HG02973 (cell line): ENCODE measurements around the gene WNK3.

Experiments used
- ATAC-seq: cut with Tn5 transposase; IDR thresholded peaks from one replicate; pipeline ENCODE4 v1.9.1; 2021; ENCODE audit warnings: moderate library complexity; ENCODE audit not compliant: unreplicated experiment

WNK3 gene

DNA sequence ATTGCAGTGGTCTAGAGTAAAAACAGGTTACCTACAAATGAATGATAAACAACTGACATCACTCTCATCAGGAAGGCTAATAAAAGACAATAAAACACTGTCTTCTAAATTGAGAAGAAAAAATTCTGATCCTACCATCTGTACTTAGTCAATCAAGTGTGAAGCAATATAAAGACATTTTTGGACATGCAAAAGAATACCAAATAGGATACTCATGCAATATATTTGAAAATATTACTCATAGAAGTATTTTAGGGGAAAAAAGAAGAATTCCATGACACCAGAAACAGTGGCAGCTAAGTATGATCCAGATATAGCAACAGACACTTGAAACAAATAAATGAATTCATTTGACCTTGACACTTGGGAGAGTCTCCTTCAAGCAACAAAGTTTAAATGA is 111.0 kb downstream of the WNK3 start:
- no peak for ATAC-seq

GRCh38 chrX:54238588-54238987 is 119.3 kb downstream of the WNK3 start:
- ATAC-seq, result no peak

DNA sequence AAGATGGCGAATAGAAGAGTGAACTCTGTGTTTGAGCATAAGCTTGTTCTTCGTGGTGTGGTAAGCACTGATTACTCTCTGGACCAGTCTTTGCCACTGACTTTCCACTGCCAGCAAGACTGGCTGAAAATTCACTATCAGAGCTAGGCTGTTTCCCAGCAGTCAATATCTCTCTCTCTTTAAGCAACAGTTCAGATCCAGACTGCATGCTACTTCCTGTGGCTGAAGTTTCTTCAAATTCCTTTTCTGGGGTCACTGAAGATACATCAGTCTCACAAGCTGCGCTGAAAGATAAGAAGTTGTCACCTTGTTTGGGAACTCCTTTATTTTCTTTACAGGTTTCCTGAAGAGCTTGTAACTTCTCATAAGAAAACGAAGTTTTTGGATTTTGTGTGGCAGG is 120.8 kb downstream of the WNK3 start:
- no peak for ATAC-seq

DNA sequence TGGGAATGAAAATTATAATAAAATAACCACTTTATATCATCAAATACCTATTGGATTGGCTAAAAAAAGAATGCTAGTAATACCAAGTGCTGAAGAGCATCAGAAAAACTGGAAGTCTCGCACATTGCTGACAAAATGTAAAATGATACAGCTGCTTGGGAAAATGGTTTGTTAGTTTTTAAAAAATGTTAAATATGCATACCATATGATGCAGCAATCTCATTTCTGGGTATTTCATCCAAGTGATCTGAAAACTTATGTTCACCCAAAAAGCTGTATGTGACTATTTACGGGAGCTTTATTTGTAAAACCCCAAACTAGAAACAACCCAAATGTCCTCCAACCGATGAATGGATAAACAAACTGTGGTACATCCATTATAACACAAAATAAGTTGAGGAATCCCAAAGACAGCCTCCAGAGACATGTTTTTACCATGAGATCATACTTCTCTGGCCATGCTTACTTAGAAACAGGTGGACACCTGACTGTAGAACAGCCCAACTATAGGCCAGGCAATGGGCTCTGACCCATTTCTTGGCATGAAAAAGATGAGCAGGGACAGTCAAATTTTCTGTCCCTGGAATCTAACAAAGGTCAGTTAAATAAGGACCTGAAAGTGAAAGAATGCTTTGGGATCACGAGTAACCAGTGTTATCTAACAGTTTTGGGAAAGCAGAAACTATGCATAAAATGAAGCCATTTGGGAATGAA is 127.3 kb downstream of the WNK3 start:
- no peak for ATAC-seq

- ATAC-seq, result no peak
Measured at GRCh38 chrX:54223581-54223980, 134.3 kb downstream of the WNK3 start.

- ATAC-seq, result no peak
Measured at GRCh38 chrX:54213603-54214002, 144.2 kb downstream of the WNK3 start.

DNA sequence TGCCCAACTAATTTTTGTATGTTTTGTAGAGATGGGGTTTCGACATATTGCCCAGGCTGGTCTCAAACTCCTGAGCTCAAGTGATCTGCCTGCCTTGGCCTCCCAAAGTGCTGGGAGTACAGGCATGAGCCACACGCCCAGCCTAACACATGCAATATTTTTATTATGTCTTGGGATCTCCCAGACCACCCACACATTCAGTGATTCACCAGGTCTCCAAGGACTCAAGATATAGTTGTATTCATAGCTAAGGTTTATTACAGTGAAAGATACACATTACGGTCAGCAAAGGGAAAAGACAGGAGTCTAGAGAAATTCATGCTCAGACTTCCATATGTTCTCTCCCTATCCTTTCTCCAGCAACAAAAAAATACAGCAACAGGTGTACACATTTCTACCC is 149.3 kb downstream of the WNK3 start:
- ATAC-seq, result no peak

GRCh38 chrX:54198262-54198661 is 159.6 kb downstream of the WNK3 start:
- no peak for ATAC-seq

- no peak for ATAC-seq
Measured at GRCh38 chrX:54194982-54195588, 162.8 kb downstream of the WNK3 start.

GRCh38 chrX:54193085-54193821 is 164.6 kb downstream of the WNK3 start:
- ATAC-seq, result no peak

- ATAC-seq, result no peak
Measured at GRCh38 chrX:54184474-54184873, 173.4 kb downstream of the WNK3 start.

DNA sequence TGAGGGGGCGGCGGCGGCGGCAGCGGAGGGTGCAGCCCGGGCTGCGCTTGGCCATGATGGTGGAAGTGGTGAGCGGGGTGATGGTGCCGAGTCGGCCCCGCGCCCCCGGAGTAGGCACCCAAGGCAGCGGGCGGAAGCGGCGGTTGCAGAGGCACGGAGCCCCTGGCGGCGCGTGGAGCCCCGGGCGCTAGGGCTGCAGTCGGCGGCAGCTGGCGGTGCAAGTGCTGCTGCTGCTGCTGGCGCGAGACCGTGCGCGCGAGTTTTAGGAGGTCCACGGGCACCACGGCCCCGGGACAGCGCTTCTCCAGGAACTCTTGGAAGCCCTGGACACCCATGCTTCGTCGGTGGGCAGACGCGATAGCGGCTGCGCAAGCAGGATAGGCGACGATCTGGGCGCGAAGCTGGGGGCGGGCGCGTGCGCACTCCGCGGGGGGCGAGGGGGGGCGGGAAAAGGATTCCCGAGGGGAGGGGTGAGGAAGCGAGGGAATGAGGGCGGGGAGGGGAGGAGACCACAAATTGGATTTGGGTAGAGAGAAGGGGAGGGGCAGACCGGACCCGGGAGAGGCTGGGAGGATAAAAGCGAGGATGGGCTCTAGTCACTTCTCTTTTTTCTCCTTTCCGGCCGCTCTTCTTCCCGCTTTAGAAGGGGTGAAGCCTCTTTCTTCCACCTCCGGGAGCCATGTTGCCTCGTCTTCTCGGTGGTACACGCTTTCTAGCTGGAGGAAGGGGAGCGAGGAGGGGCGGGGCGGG is 174.8 kb downstream of the WNK3 start, which contains the start of gene FAM120C:
Gene FAM120C (minus strand): TSS at position 391 of the 750 bp plus-strand sequence. CDS start 56 bp downstream, at position 335.
- ATAC-seq, result peak; percentile 45

DNA sequence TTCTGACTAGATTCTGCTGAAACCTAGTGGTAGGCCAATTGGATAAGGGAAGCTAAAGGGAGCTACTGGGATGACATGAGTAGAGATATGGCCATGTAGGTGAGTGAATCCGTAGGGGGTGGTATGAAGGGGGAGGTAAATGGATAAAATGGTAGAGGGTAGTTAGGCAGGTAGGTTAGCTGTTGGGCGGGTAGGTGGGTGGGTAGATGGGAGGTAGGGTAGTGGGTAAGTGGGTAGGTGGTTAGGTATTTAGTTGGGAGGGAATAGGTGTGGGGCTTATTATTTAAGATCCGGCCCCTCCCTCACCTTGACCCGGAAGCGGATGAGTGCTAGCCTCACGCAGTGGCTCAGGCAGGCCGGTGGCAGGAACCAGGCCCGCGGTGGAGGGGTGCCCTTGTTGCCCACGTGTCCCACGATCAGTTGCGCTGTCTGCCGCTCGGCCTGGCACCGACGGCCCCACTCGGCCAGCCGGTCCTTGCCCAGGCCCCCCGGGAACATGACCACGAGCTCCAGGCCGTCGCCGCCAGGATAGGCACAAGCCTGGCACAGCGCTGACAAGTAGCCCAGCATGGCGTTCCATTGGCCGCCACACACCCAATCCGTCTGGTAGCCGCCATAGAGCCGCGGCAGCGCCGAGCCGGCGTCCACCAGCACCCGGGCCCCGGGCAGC is 175.5 kb downstream of the WNK3 start:
- peak; percentile 46 for ATAC-seq

DNA sequence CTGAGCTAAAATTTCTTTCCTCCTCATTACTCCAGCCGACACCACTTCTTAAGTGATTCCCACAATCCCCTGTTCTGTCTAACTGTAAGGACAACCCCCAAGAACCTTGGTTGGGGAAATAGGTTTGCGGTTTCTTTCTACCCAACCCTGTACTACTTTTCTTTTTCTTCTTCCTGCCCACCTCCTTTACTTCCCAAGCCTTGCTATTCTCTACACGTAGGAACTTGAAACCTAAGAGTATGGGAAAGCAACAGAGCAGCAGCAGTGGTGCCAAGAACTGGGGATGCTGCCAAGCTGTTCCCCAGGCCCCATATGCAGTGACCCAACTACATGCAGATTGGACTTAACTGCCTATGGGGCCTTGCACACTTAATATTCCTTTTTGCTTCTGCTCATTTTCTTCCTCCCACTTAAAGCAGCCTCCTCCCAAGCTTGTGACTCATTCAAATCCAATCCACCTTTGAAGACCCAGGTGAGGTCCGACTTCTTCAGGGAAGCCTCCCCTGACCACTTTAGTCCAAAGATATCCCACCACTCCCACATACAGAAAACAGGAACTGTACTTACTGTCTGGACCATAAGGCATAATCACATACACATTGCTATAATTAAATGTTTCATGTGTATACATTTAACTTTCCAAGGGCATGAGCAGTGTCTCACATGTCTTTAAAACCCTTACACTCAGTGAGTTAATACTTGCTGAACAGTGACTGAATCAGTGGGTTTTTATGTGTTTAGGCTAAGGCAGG is 176.5 kb downstream of the WNK3 start:
- ATAC-seq, result no peak

GRCh38 chrX:54180403-54180802 is 177.4 kb downstream of the WNK3 start:
- no peak for ATAC-seq

- no peak for ATAC-seq
Measured at GRCh38 chrX:54178100-54178940, 179.5 kb downstream of the WNK3 start.

DNA sequence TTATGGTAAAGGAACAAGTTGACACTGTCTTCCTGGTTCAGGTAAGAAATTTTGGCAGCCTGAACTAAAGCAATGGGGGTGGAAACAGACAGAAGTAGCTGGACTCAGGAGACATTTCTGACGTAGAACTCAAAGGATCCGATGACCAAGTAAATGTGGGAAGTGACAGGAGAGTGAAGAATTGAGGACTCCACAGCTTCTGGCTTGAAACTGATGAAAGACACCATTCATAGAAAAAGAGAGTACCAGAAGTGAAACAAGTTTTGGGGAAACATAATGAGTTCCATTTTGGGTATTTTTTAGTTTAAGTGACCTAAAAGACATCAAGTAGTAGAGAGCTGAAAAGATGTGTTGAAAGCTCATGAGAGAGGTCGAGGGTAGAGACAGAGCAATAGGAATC is 180.5 kb downstream of the WNK3 start:
- no peak for ATAC-seq

- ATAC-seq, result no peak
Measured at GRCh38 chrX:54173791-54174190, 184.1 kb downstream of the WNK3 start.

GRCh38 chrX:54172455-54172854 is 185.4 kb downstream of the WNK3 start:
- ATAC-seq, result no peak
